Globus pallidus (tissue), 1 donor: ENCODE measurements around the gene TMEFF1.
A peak's percentile ranks its signal among the peaks of the same experiment; 100 is the strongest.

Experiments used
- DNase-seq: peaks from one replicate; pipeline ENCODE4 v3.0.0-alpha.2; 2015; ENCODE audit warnings: low spot score

TMEFF1 gene

GRCh38 chr9:100575765-100576386 lies 102.9 kb downstream of the TMEFF1 start:
- no peak for DNase-seq

GRCh38 chr9:100577776-100578448 lies 105.0 kb downstream of the TMEFF1 start, which contains the start of gene CAVIN4:
TSS of gene CAVIN4 (plus strand) at chr9:100578079. CDS start at chr9:100578144, 65 bp downstream.
- no peak for DNase-seq

- no peak for DNase-seq
Observed at GRCh38 chr9:100578610-100579009, 105.7 kb downstream of the TMEFF1 start.

DNA sequence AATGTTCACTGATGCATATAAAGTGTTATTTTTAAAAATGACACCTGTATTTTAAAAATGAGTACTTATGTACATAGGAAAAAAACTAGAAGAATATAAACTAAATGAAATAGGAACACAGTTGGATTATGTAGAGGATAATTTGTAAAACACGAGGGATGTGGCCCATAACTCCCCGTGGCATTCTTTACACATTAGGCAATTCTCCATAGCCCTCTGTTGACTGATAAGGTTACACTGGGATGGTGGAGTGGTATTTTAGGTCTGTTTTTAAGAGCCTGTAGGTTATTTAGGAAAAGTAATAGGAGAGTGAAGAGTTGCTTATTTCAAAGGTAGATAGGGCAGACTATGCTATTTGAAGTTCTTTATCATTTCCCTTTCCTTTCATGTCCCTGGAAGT lies 106.7 kb downstream of the TMEFF1 start:
- no peak for DNase-seq

DNA sequence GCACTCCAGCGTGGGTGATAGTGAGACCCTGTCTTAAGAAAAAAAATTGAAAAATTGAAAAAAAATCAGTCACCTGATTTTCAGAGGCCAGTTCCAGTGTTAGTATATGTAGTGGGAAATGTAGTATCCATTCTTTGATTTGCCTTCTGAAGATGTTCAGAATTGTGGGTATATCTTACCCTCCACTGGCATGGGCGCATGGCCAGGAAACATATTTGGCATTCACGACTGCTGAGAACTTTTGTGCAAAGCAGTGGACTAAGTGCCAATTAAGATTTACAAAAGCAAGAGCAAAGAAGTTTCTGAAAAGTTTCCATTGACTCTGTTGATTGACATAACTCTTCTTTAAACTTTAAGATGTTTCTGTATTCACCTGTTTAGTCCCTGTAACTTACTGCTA lies 107.3 kb downstream of the TMEFF1 start:
- no peak for DNase-seq

- DNase-seq = no peak
Observed at GRCh38 chr9:100581081-100581480, 108.1 kb downstream of the TMEFF1 start.

DNA sequence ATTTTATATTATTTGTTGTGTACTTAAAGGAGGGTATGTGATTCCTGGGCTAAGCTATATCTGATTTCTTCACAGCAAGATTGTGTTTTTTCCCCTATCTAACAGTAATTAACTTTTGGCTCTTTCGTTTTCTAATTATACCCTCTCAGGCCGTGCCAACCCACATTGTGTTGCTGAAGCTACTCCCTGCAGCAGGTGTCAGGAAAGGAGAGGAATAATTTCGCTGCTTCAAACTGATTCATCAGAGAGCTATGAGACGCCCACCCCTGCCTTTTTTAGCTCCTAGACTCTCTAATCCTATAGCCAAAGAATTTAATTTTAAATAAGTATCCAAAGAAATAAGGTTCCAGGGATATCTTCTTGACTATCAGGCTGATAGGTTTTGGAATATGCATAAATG lies 108.7 kb downstream of the TMEFF1 start:
- DNase-seq = no peak

GRCh38 chr9:100583014-100583802 lies 110.3 kb downstream of the TMEFF1 start:
- DNase-seq = no peak

- DNase-seq = no peak
Observed at GRCh38 chr9:100584951-100585350, 112.0 kb downstream of the TMEFF1 start.

- no peak for DNase-seq
Observed at GRCh38 chr9:100586093-100586492, 113.1 kb downstream of the TMEFF1 start.

- no peak for DNase-seq
Observed at GRCh38 chr9:100587375-100587774, 114.4 kb downstream of the TMEFF1 start.

- no peak for DNase-seq
Observed at GRCh38 chr9:100589582-100589981, 116.6 kb downstream of the TMEFF1 start.

- no peak for DNase-seq
Observed at GRCh38 chr9:100590481-100590880, 117.5 kb downstream of the TMEFF1 start.

DNA sequence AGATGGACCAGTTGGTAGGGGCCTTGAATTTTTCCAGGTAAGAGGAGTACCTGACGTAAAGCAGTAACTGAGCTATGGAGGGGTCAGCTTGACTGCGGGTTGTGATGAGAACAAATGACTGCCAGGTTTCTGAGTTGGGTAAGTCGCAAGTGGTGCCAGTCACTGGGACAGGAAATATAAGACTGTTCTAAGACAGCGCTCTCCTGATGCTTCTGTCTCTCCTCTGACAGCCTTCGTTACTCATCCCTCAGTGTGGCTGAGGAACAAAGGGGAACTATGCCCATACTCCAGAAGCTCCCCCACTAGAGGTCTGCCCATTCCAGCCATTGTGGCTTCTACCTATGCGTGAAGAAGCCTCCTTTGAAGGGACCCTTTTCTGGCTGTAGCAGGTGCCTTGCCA lies 118.2 kb downstream of the TMEFF1 start:
- DNase-seq = no peak

DNA sequence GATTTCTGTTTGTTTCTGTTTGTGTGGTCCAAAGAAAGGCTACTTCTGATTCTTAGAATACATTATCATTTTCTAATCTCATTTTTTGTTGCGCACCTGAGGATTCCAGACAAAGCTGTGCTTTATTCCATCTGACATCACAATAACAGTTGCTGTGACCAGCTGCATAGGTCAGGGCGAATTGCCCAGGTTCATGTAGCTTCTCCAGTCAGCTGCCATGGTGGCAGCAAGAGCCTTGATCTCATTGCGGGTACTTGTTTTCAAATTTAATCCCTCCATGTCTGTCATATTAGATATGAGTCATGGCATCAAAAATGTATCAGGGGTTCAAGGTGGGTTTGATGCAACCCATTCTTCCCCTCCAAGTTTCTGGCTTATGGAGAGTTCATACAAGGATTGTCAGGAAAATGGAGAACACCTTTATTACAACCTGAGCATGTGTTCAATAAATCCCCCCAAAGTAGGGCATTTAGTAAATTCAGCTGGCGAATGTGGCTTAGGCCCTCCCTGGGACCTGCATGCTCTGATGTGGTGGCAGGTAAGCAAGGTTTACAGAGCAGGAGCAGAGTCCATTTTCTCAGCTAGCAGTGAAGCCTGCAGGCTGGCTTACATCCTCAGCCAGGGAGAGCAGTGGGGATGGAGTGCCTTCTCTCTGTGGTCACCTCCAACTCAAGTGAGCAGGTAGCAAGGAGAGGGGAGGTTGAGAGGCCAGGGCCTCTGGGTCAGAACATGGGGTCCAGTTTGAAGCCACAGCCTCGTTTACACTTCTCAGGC lies 118.9 kb downstream of the TMEFF1 start:
- no peak for DNase-seq

DNA sequence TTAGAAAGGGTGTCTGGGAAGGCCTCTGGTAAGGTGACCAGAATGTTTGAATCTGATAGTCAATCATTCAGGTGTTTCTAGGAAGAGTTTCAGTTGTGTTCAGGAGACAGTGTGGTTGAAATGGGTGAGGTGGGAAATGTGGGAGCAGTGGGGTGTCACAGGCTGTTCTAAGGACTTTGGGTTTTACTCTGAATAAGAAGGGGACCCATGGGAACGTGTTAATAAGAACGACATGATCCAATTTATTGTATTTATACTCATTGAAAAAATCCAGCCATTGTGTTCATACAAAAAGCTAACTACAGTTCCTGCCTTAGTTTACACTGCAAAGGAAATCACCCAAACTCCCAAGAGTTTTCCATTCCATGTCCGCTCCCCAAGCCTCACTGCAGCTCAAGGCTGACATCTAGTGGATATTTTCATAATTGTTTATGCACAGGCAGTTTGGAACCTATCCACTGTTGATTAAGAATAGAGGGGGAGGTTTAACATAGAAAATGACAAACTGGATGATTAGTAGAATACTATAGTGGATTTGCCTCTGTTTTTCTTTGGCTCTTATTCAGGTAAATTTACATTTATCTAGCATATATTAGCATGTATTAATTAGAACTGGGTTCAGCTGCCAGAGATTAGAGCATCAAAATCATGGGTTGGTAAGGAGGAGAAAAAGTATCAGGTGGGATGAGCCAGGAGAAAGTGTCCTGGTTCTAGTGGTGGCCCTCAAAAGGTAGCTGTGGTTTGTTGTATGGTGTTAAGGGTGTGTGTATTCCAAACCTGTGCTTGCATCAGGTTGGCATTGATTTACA lies 122.6 kb downstream of the TMEFF1 start:
- DNase-seq = peak; percentile 78

DNA sequence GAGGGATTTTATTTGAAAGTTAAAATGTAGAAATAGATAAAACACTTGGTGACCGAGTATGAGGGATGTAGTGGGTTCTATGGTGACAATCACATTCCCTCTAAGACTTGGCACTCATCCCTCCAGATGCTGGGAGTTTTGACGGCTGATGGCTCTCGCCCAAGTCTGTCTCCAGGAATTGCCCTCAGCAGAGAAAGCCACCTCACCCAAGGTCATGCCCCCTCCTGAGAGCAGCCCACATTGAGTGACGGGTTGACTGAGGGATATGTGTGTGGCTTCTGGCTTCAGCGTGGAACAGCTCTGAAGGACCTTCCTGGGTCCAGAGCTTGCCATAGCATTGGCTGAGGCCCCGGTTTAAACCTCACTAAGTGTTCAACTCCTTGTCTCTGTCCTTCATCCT lies 124.3 kb downstream of the TMEFF1 start:
- no peak for DNase-seq

GRCh38 chr9:100598641-100599145 lies 125.7 kb downstream of the TMEFF1 start:
- DNase-seq = peak; percentile 77

GRCh38 chr9:100600521-100601079 lies 127.7 kb downstream of the TMEFF1 start:
- no peak for DNase-seq

DNA sequence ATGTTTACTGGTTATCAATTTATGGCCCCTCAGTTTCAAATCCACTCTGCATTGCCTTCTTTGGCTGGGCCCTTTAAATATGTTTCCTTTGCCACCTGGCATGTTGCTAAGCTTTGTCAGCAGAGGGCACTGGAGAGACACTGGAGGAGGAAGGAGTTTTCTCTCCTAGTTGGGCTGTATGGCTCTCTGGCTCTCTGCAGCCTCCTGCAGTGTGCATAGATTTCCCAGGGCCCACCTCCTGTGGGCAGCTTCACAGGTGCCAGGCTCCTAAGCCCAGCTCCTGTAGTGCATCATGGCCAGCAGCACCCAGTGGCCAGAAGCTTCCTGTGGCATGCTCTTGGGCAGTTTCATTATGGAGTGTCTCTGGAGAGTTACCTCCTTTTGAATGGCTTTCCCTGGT lies 128.3 kb downstream of the TMEFF1 start:
- DNase-seq = peak; percentile 58

GRCh38 chr9:100602342-100602801 lies 129.4 kb downstream of the TMEFF1 start:
- peak; percentile 54 for DNase-seq
